K562 (cell line): ENCODE data around the gene PDE11A.

ENCODE experiments used
- CHD2 ChIP-seq: IDR thresholded peaks from 2 replicates; pipeline ENCODE4 v1.6.1; 2011; ENCODE audit warnings: low read depth, low read length
- ELF1 ChIP-seq: fragments of 200-800 bp; sonication (Bioruptor generic); IDR thresholded peaks from 2 replicates; pipeline ENCODE4 v1.6.1; 2016; ENCODE audit warnings: missing genetic modification characterization, missing compliant biosample characterization
- EP300 ChIP-seq: IDR thresholded peaks from 2 replicates; pipeline ENCODE4 v1.6.1; 2012; ENCODE audit warnings: low read length, improper control_type of control experiment
- ETV6 ChIP-seq, 3 experiments: fragments of 150-350 bp in 1 of 3; sonication (generic) in 1 of 3; formaldehyde crosslinking in 1 of 3; IDR thresholded peaks; 2 replicates each; pipeline versions ENCODE4 v1.6.1 to v1.8.0; 2014 to 2022; ENCODE audit warnings: borderline replicate concordance in 2 of 3, low read depth in 2 of 3, antibody characterized with exemption in 1 of 3, low read length in 1 of 3, mild to moderate bottlenecking in 1 of 3, missing genetic modification reagents in 1 of 3
- KHSRP ChIP-seq: fragments of 450-650 bp; IDR thresholded peaks from 2 replicates; pipeline ENCODE4 v1.6.1; 2017
- PURB ChIP-seq: sonication (generic); formaldehyde crosslinking; IDR thresholded peaks from 2 replicates; pipeline ENCODE4 v1.9.0; 2021; ENCODE audit warnings: low read depth, mild to moderate bottlenecking, missing genetic modification reagents
- SIN3A ChIP-seq, 2 experiments: fragments of 150-350 bp in 1 of 2; IDR thresholded peaks; 2 replicates each; pipeline ENCODE4 v1.6.1; 2011 to 2016; ENCODE audit warnings: borderline replicate concordance in 2 of 2, low read depth in 2 of 2, low read length in 2 of 2, mild to moderate bottlenecking in 2 of 2, moderate library complexity in 2 of 2; ENCODE audit not compliant: control insufficient read depth in 1 of 2
- TCF7 ChIP-seq: sonication (generic); IDR thresholded peaks from 2 replicates; pipeline ENCODE4 v1.6.1; 2016; ENCODE audit warnings: antibody characterized with exemption, borderline replicate concordance
- ZNF76 ChIP-seq: fragments of 250-450 bp; sonication (Bioruptor Pico); IDR thresholded peaks from 2 replicates; pipeline ENCODE4 v1.4.0; 2020; ENCODE audit warnings: mild to moderate bottlenecking, moderate library complexity, borderline replicate concordance
- ZNF780A ChIP-seq: fragments of 250-450 bp; sonication (Bioruptor Pico); IDR thresholded peaks from 2 replicates; pipeline ENCODE4 v1.5.0; 2021; ENCODE audit warnings: mild to moderate bottlenecking
- TF ChIP-seq, protein P1 (sequence below): sonication (generic); formaldehyde crosslinking; IDR thresholded peaks from 2 replicates; pipeline ENCODE4 v1.9.0; 2022; ENCODE audit warnings: mild to moderate bottlenecking, missing genetic modification reagents

DNA sequence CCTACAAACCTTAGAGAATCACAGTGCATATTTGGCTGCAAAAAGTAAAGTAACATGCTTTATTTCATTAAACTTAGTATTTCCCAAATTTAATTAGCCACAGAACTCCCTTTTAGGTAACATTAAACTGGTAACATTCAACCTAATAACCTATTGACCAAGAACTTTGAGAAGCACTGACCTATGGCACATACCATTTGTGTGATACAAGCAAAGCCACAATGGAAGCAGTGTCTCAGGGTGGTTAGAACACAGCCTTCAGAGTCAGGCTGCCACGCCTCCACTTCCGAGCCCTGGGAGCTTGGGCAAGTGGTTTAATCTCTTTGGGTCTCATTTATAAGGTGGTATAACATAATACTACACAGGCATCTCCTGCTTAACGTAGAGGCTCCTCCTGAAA lies 301.4 kb downstream of the PDE11A start:
- TF ChIP-seq ELF1 = no peak
- TF ChIP-seq, protein P1, sequence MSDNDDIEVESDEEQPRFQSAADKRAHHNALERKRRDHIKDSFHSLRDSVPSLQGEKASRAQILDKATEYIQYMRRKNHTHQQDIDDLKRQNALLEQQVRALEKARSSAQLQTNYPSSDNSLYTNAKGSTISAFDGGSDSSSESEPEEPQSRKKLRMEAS (CRISPR knock-in tag) = no peak
- TF ChIP-seq EP300 = no peak
- no peak for TF ChIP-seq ZNF76
- no peak for TF ChIP-seq ZNF780A (CRISPR knock-in tag)
- no peak for TF ChIP-seq ETV6 (IDR thresholded peaks at IDR 0.05; ENCODE audit: borderline replicate concordance in 1 of 2, low read depth in 2 of 2, low read length in 1 of 2)
- TF ChIP-seq ETV6 (CRISPR knock-in tag; IDR thresholded peaks at IDR 0.05; ENCODE audit: borderline replicate concordance) = no peak
- TF ChIP-seq CHD2 = no peak
- TF ChIP-seq PURB (CRISPR knock-in tag) = no peak
- TF ChIP-seq TCF7 = no peak
- no peak for TF ChIP-seq KHSRP
- no peak for TF ChIP-seq SIN3A (IDR thresholded peaks at IDR 0.05; ENCODE audit: borderline replicate concordance in 2 of 2, control insufficient read depth in 1 of 2, low read depth in 2 of 2, low read length in 2 of 2)
